ENCODE data around the gene CSNK2A1. TPM values are rescaled to one million over a fixed set of nuclear protein-coding genes. Genes with fewer than 3 reads are reported as not detected.
A peak's percentile ranks its signal among the peaks of the same experiment; 100 is the strongest.

Gene CSNK2A1
- total RNA-seq, 1 donor from 2014 or later, result 214 TPM

GRCh38 chr20:445514-446336, 97.9 kb downstream of the CSNK2A1 start:
- DNase-seq, result no peak
- H3K36me3 Mint-ChIP-seq (ENCODE audit: unreplicated experiment), result peaks cover 4% of the 10 kb centered on the region
- peaks cover 6% of the 10 kb centered on the region for H3K4me1 Mint-ChIP-seq (ENCODE audit: low read depth, unreplicated experiment)
- H3K27me3 Mint-ChIP-seq (ENCODE audit: unreplicated experiment), result no peaks in the 10 kb centered on the region
- no peak overlapping the region for H3K27ac Mint-ChIP-seq (ENCODE audit: unreplicated experiment)
- TF ChIP-seq CTCF (IDR thresholded peaks at IDR 0.05; ENCODE audit: partially characterized antibody, unreplicated experiment), result no peak
- no peak overlapping the region for H3K4me3 Mint-ChIP-seq (ENCODE audit: unreplicated experiment)
- no peaks in the 10 kb centered on the region for H3K9me3 Mint-ChIP-seq (ENCODE audit: unreplicated experiment)

- Mint-ChIP-seq H3K4me3 (ENCODE audit: unreplicated experiment) (peak overlapping the region; percentile 4), H3K27ac (ENCODE audit: unreplicated experiment) (peak overlapping the region; percentile 24), H3K36me3 (ENCODE audit: unreplicated experiment) (peaks cover 4% of the 10 kb centered on the region), H3K4me1 (ENCODE audit: low read depth, unreplicated experiment) (peaks cover 6% of the 10 kb centered on the region), H3K27me3 (ENCODE audit: unreplicated experiment) (no peaks in the 10 kb centered on the region), H3K9me3 (ENCODE audit: unreplicated experiment) (no peaks in the 10 kb centered on the region)
- TF ChIP-seq CTCF (IDR thresholded peaks at IDR 0.05; ENCODE audit: partially characterized antibody, unreplicated experiment), result no peak
- DNase-seq, result no peak
These were observed 98.6 kb downstream of the CSNK2A1 start for GRCh38 chr20:444862-445426.

GRCh38 chr20:444117-444516, 99.5 kb downstream of the CSNK2A1 start:
- no peak for TF ChIP-seq CTCF (IDR thresholded peaks at IDR 0.05; ENCODE audit: partially characterized antibody, unreplicated experiment)
- H3K4me1 Mint-ChIP-seq (ENCODE audit: low read depth, unreplicated experiment), result peaks cover 6% of the 10 kb centered on the region
- no peaks in the 10 kb centered on the region for H3K9me3 Mint-ChIP-seq (ENCODE audit: unreplicated experiment)
- peaks cover 4% of the 10 kb centered on the region for H3K36me3 Mint-ChIP-seq (ENCODE audit: unreplicated experiment)
- H3K27me3 Mint-ChIP-seq (ENCODE audit: unreplicated experiment), result no peaks in the 10 kb centered on the region
- DNase-seq, result no peak
- H3K4me3 Mint-ChIP-seq (ENCODE audit: unreplicated experiment), result no peak overlapping the region
- H3K27ac Mint-ChIP-seq (ENCODE audit: unreplicated experiment), result peak overlapping the region; percentile 36

- no peak overlapping the region for H3K27ac Mint-ChIP-seq (ENCODE audit: unreplicated experiment)
- DNase-seq, result no peak
- H3K27me3 Mint-ChIP-seq (ENCODE audit: unreplicated experiment), result no peaks in the 10 kb centered on the region
- no peak overlapping the region for H3K4me3 Mint-ChIP-seq (ENCODE audit: unreplicated experiment)
- peaks cover 4% of the 10 kb centered on the region for H3K36me3 Mint-ChIP-seq (ENCODE audit: unreplicated experiment)
- H3K4me1 Mint-ChIP-seq (ENCODE audit: low read depth, unreplicated experiment), result peaks cover 6% of the 10 kb centered on the region
- H3K9me3 Mint-ChIP-seq (ENCODE audit: unreplicated experiment), result no peaks in the 10 kb centered on the region
- TF ChIP-seq CTCF (IDR thresholded peaks at IDR 0.05; ENCODE audit: partially characterized antibody, unreplicated experiment), result no peak
These were observed 100.3 kb downstream of the CSNK2A1 start for GRCh38 chr20:443223-443775.

GRCh38 chr20:440636-441035, 103.0 kb downstream of the CSNK2A1 start:
- Mint-ChIP-seq H3K9me3 (ENCODE audit: unreplicated experiment) (no peaks in the 10 kb centered on the region), H3K27me3 (ENCODE audit: unreplicated experiment) (no peaks in the 10 kb centered on the region), H3K27ac (ENCODE audit: unreplicated experiment) (no peak overlapping the region), H3K4me1 (ENCODE audit: low read depth, unreplicated experiment) (peaks cover 8% of the 10 kb centered on the region), H3K36me3 (ENCODE audit: unreplicated experiment) (peaks cover 14% of the 10 kb centered on the region), H3K4me3 (ENCODE audit: unreplicated experiment) (no peak overlapping the region)
- TF ChIP-seq CTCF (IDR thresholded peaks at IDR 0.05; ENCODE audit: partially characterized antibody, unreplicated experiment), result no peak
- no peak for DNase-seq
